ENCODE measurements around the gene SYNDIG1. TPM values are rescaled to one million over a fixed set of nuclear protein-coding genes. Genes with fewer than 3 reads are reported as not detected.

SYNDIG1 gene
- total and polyA plus RNA-seq, 4 donors, result 0.20 to 5.0 (median 0.63) TPM

GRCh38 chr20:24533449-24533848, 64.0 kb downstream of the SYNDIG1 start:
- H3K9me3 ChIP-seq (ENCODE audit: control insufficient read depth in 4 of 4, insufficient read depth in 3 of 4, low read length in 3 of 4), result peaks cover 0 to 4% (median 0%) of the 10 kb centered on the region in 4 donors
- H3K27ac ChIP-seq (ENCODE audit: low read depth in 1 of 2, low read length in 1 of 2), result no peak overlapping the region
- no peak overlapping the region for H3K9ac ChIP-seq (ENCODE audit: insufficient read depth in 1 of 2, low read length in 2 of 2)
- no peak for DNase-seq
- ATAC-seq (ENCODE audit: insufficient read depth, low FRiP score), result no peak
- WGBS, 2 donors, result 90 to 91% methylated on average over 8 of the region's 8 CpGs
- H3K4me1 ChIP-seq (ENCODE audit: control insufficient read depth in 5 of 5, insufficient read depth in 5 of 5, low read length in 5 of 5), result no peaks in the 10 kb centered on the region
- TF ChIP-seq, protein P1, sequence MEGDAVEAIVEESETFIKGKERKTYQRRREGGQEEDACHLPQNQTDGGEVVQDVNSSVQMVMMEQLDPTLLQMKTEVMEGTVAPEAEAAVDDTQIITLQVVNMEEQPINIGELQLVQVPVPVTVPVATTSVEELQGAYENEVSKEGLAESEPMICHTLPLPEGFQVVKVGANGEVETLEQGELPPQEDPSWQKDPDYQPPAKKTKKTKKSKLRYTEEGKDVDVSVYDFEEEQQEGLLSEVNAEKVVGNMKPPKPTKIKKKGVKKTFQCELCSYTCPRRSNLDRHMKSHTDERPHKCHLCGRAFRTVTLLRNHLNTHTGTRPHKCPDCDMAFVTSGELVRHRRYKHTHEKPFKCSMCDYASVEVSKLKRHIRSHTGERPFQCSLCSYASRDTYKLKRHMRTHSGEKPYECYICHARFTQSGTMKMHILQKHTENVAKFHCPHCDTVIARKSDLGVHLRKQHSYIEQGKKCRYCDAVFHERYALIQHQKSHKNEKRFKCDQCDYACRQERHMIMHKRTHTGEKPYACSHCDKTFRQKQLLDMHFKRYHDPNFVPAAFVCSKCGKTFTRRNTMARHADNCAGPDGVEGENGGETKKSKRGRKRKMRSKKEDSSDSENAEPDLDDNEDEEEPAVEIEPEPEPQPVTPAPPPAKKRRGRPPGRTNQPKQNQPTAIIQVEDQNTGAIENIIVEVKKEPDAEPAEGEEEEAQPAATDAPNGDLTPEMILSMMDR (IDR thresholded peaks at IDR 0.05; ENCODE audit: control extremely low read depth, extremely low read depth), result no peak
- H3K27me3 ChIP-seq (ENCODE audit: control insufficient read depth in 3 of 3, insufficient read depth in 3 of 3, low read length in 2 of 3), result no peaks in the 10 kb centered on the region
- H3K36me3 ChIP-seq (ENCODE audit: control insufficient read depth in 4 of 4, insufficient read depth in 4 of 4, low read length in 4 of 4), result no peaks in the 10 kb centered on the region
- no peak overlapping the region for H3K4me3 ChIP-seq

DNA sequence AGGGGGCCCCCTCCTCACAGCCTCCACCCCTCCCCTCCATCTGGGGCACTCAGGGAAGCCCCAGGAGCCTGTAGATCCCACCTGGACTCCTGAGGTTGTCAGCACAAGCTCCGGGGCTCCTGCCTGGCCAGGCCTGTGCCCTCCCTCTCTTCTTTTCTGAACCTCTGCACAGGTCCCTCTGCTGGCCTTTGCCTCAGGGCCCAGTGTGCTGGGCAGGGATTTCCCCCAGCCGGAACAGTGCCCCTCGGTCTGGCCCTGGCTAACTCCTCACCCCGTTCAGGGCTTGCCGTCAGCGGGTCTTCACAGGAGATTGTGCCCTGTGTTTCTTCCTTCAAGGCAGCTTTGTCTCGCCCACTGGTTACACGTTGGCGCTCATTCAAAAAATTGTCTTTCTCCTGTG, 64.9 kb downstream of the SYNDIG1 start:
- peaks cover 0 to 4% (median 0%) of the 10 kb centered on the region in 4 donors for H3K9me3 ChIP-seq (ENCODE audit: control insufficient read depth in 4 of 4, insufficient read depth in 3 of 4, low read length in 3 of 4)
- 80 to 87% methylated on average over 9 of the region's 9 CpGs for WGBS, 2 donors
- DNase-seq, result no peak
- TF ChIP-seq, protein P1 (IDR thresholded peaks at IDR 0.05; ENCODE audit: control extremely low read depth, extremely low read depth), result no peak
- ATAC-seq (ENCODE audit: insufficient read depth, low FRiP score), result no peak
- no peaks in the 10 kb centered on the region for H3K4me1 ChIP-seq (ENCODE audit: control insufficient read depth in 5 of 5, insufficient read depth in 5 of 5, low read length in 5 of 5)
- no peaks in the 10 kb centered on the region for H3K36me3 ChIP-seq (ENCODE audit: control insufficient read depth in 4 of 4, insufficient read depth in 4 of 4, low read length in 4 of 4)
- H3K27me3 ChIP-seq (ENCODE audit: control insufficient read depth in 3 of 3, insufficient read depth in 3 of 3, low read length in 2 of 3), result no peaks in the 10 kb centered on the region
- H3K9ac ChIP-seq (ENCODE audit: insufficient read depth in 1 of 2, low read length in 2 of 2), result no peak overlapping the region
- no peak overlapping the region for H3K4me3 ChIP-seq
- no peak overlapping the region for H3K27ac ChIP-seq (ENCODE audit: low read depth in 1 of 2, low read length in 1 of 2)

GRCh38 chr20:24535941-24536730, 66.7 kb downstream of the SYNDIG1 start:
- H3K4me1 ChIP-seq (ENCODE audit: control insufficient read depth in 5 of 5, insufficient read depth in 5 of 5, low read length in 5 of 5), result no peaks in the 10 kb centered on the region
- H3K4me3 ChIP-seq, result no peak overlapping the region
- no peaks in the 10 kb centered on the region for H3K9me3 ChIP-seq (ENCODE audit: control insufficient read depth in 4 of 4, insufficient read depth in 3 of 4, low read length in 3 of 4)
- no peaks in the 10 kb centered on the region for H3K27me3 ChIP-seq (ENCODE audit: control insufficient read depth in 3 of 3, insufficient read depth in 3 of 3, low read length in 2 of 3)
- ATAC-seq (ENCODE audit: insufficient read depth, low FRiP score) (no peak), DNase-seq (no peak)
- TF ChIP-seq, protein P1 (IDR thresholded peaks at IDR 0.05; ENCODE audit: control extremely low read depth, extremely low read depth), result no peak
- H3K9ac ChIP-seq (ENCODE audit: insufficient read depth in 1 of 2, low read length in 2 of 2), result no peak overlapping the region
- no peaks in the 10 kb centered on the region for H3K36me3 ChIP-seq (ENCODE audit: control insufficient read depth in 4 of 4, insufficient read depth in 4 of 4, low read length in 4 of 4)
- 89 to 94% methylated on average over 14 of the region's 14 CpGs for WGBS, 2 donors
- H3K27ac ChIP-seq (ENCODE audit: low read depth in 1 of 2, low read length in 1 of 2), result no peak overlapping the region

Measured in lung (tissue), 12 donors.